ENCODE data around the gene CACNA2D3.

The CACNA2D3 gene

DNA sequence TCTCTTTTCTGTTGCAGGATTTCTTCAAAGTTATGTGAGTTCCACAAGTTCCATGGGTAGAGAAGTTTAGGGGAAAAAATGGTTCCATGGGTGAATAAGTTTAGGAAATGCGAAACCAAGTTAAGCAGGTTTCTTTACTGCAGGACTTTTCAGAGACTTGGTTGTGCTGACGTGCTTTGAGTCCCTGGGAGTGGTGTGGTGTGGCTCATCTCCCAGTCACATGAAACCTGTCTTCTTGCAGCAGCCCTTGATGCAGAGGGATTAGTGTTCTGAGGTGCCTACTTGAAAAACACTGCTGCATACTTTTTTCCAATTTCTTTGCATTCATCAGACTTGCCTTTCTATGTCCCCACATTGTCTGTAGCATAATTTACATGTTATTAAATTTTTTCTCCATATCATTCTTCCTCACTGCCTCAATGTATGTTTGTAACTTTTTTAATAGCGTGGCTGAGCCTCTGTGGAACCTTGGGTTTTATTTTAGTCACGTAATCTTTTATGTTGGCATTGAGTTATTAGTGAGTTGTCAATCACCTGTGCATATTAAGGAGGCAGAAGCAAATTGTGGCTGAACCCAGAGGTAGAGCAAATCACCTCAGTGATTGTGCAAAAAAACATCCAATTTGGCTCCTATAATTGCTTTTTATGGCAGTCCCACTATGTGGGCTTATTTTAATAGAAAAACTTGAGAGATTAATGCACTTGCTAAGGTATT is 115.6 kb downstream of the CACNA2D3 start:
- no peak for DNase-seq (ENCODE audit: low read depth, low spot score)
- H3K4me3 ChIP-seq, result no peak overlapping the region
- no peak overlapping the region for H3K27ac ChIP-seq
- TF ChIP-seq EZH2 (IDR thresholded peaks at IDR 0.05) (no peak), FOXP2 (optimal IDR thresholded peaks at IDR 0.05; ENCODE audit: control extremely low read depth, extremely low read length, insufficient read depth) (no peak), POLR2AphosphoS5 (IDR thresholded peaks at IDR 0.05; ENCODE audit: borderline replicate concordance, low read depth, low read length) (no peak)
- H3K9ac ChIP-seq (ENCODE audit: insufficient read length), result no peak overlapping the region
- no peaks in the 10 kb centered on the region for H3K36me3 ChIP-seq (ENCODE audit: insufficient read depth, low read length)
- no peaks in the 10 kb centered on the region for H3K9me3 ChIP-seq (ENCODE audit: low read depth, low read length)

DNA sequence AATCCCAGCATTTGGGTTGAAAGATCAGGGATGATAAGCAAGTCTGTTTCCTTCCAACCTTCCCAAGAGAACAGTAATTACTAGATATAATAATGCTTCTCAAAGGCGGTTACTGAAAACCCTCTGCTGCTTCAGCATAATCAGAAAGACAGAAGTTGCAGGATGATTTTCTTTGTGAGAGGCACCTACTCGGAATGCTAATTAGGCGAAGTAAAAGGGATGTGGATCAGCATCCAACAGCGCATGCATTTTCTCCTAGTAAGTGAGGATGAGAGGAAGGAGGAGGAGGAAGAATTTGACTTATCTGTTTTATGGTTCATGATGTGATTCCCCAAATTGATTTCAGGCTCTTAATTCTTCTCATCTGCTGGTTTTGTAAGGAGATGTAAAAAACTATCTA is 118.0 kb downstream of the CACNA2D3 start:
- H3K36me3 ChIP-seq (ENCODE audit: insufficient read depth, low read length), result no peaks in the 10 kb centered on the region
- DNase-seq (ENCODE audit: low read depth, low spot score), result no peak
- no peak overlapping the region for H3K4me3 ChIP-seq
- no peak overlapping the region for H3K27ac ChIP-seq
- TF ChIP-seq FOXP2 (optimal IDR thresholded peaks at IDR 0.05; ENCODE audit: control extremely low read depth, extremely low read length, insufficient read depth) (no peak), POLR2AphosphoS5 (IDR thresholded peaks at IDR 0.05; ENCODE audit: borderline replicate concordance, low read depth, low read length) (no peak), EZH2 (IDR thresholded peaks at IDR 0.05) (no peak)
- H3K9ac ChIP-seq (ENCODE audit: insufficient read length), result no peak overlapping the region
- no peaks in the 10 kb centered on the region for H3K9me3 ChIP-seq (ENCODE audit: low read depth, low read length)

DNA sequence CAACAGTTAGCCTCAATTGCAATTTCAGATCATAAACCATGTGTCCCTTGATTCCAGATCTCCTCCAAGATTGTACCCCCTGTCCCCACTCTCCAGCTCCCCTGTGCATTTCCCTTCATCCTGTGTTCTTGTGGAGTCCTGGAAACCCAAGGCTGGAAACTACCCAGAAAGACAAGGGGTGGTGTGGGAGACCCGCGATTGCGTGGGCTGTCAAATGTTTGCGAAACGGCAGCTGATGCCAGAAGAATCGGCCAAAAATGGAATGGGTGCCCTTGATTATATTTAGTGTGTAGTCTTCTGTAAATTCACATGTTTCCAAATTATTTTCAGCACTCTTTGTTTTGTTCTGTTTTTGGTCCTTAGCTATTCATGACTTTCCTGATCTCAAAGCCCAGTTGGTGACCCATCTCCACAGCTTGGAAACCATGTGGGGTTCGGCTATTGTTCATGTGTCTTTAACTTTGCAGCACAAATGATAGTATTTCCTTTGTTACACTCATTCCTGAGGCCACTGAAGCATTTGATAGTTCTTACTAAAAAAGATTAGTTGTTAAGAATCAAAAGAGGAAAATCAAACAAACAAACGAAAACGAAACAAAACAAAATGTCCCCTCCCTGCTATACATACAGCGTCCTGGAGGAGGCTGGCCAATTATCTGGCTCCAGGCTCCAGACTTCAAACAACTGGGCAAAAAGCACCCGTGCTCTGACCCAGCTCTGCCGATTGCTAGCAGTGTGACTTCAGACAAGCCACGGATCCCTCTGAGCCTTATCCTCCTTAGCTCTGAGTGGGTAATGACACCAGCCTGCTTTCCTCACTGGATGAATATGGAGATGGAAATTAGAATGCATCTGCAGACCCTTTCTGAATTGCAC is 120.9 kb downstream of the CACNA2D3 start:
- DNase-seq (ENCODE audit: low read depth, low spot score), result no peak
- Histone ChIP-seq H3K9me3 (ENCODE audit: low read depth, low read length) (no peaks in the 10 kb centered on the region), H3K36me3 (ENCODE audit: insufficient read depth, low read length) (no peaks in the 10 kb centered on the region), H3K9ac (ENCODE audit: insufficient read length) (no peak overlapping the region), H3K4me3 (no peak overlapping the region), H3K27ac (no peak overlapping the region)
- TF ChIP-seq POLR2AphosphoS5 (IDR thresholded peaks at IDR 0.05; ENCODE audit: borderline replicate concordance, low read depth, low read length) (no peak), EZH2 (IDR thresholded peaks at IDR 0.05) (no peak), FOXP2 (optimal IDR thresholded peaks at IDR 0.05; ENCODE audit: control extremely low read depth, extremely low read length, insufficient read depth) (no peak)

DNA sequence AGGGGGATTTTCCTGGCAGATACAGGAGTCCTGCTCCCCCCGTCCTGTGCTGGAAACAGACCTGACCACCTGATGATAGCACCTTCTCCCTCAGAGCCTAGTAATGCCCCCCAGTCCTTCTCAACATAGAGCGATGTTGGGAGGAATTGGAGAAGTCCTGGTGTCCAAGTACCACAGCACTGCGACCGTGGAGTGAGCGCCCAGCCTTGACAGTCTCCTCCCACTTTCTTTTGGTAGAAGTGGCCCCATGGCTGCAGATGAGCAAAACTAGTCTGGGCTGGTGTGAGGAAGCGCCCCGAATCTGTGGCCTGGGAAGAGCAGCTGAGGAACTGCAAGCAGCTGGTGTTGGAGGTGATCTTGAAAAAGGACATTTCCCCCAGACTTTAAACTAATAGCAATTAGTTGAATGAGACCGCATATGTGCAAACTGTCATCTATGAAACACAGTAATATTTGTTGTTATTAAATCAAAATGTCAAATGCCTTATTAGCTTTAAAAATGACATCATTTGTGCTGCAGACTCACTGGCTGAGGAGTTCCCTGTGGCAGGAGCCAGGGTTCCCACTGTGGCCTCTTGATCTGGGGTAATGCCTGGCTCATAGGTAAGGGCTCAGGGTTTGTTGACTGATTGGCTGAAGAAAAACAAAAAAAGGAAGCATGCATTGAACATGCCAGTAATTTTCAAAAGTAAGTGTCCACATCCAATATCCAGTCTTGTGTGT is 121.8 kb downstream of the CACNA2D3 start:
- Histone ChIP-seq H3K4me3 (no peak overlapping the region), H3K9ac (ENCODE audit: insufficient read length) (no peak overlapping the region), H3K36me3 (ENCODE audit: insufficient read depth, low read length) (no peaks in the 10 kb centered on the region), H3K27ac (no peak overlapping the region), H3K9me3 (ENCODE audit: low read depth, low read length) (no peaks in the 10 kb centered on the region)
- DNase-seq (ENCODE audit: low read depth, low spot score), result no peak
- TF ChIP-seq FOXP2 (optimal IDR thresholded peaks at IDR 0.05; ENCODE audit: control extremely low read depth, extremely low read length, insufficient read depth) (no peak), EZH2 (IDR thresholded peaks at IDR 0.05) (no peak), POLR2AphosphoS5 (IDR thresholded peaks at IDR 0.05; ENCODE audit: borderline replicate concordance, low read depth, low read length) (no peak)

DNA sequence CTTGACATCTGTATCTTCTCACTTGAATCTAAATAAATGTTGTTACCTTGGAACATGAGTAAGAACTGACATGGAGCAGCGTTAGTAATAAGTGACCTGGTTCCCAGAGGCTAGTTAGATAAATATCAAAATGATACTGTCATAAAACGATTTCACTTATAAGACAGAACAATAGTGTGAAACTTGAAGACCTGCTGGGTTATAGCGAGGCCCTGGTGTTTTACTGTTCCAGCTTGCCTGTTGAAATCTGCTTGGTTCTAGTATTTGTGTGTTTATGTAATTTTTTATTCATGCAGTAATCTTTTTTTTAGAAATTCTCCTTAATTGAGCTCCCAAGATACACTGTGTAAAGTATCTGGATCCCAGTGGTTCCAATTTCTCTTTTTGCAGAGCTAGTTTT is 129.4 kb downstream of the CACNA2D3 start:
- TF ChIP-seq FOXP2 (optimal IDR thresholded peaks at IDR 0.05; ENCODE audit: control extremely low read depth, extremely low read length, insufficient read depth) (no peak), POLR2AphosphoS5 (IDR thresholded peaks at IDR 0.05; ENCODE audit: borderline replicate concordance, low read depth, low read length) (no peak), EZH2 (IDR thresholded peaks at IDR 0.05) (no peak)
- no peak overlapping the region for H3K27ac ChIP-seq
- no peaks in the 10 kb centered on the region for H3K9me3 ChIP-seq (ENCODE audit: low read depth, low read length)
- no peak for DNase-seq (ENCODE audit: low read depth, low spot score)
- no peak overlapping the region for H3K4me3 ChIP-seq
- H3K36me3 ChIP-seq (ENCODE audit: insufficient read depth, low read length), result no peaks in the 10 kb centered on the region
- H3K9ac ChIP-seq (ENCODE audit: insufficient read length), result no peak overlapping the region

DNA sequence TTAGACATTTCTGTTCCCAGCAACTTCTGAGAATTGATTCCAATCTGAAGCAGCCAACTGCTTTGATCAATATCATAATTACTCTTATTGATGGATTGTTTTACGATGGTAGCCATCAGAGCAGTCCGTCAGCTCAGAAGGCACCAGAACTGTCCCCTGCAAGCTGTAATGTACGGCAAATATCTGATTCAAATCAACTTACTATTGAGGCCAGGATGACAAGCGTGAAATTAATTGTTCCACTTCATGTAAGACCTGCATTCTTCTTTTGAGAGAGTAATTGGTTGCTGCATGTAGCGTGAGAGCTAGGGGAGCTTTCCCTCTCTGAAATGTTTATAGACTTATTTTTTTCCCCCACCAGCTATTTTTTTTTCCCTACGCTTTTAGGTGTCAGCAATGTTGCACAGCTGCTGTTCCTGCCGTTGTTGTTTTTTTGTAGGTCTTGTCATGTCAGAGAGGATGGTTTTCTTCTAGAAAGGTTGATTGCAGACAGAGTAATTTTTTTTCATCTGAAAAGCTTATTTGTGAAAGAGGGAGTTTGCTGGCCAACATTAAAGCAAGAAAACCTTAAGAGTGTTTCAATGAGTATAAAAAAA is 134.9 kb downstream of the CACNA2D3 start:
- no peak overlapping the region for H3K27ac ChIP-seq
- no peak for TF ChIP-seq EZH2 (IDR thresholded peaks at IDR 0.05)
- no peak for TF ChIP-seq FOXP2 (optimal IDR thresholded peaks at IDR 0.05; ENCODE audit: control extremely low read depth, extremely low read length, insufficient read depth)
- TF ChIP-seq POLR2AphosphoS5 (IDR thresholded peaks at IDR 0.05; ENCODE audit: borderline replicate concordance, low read depth, low read length), result no peak

DNA sequence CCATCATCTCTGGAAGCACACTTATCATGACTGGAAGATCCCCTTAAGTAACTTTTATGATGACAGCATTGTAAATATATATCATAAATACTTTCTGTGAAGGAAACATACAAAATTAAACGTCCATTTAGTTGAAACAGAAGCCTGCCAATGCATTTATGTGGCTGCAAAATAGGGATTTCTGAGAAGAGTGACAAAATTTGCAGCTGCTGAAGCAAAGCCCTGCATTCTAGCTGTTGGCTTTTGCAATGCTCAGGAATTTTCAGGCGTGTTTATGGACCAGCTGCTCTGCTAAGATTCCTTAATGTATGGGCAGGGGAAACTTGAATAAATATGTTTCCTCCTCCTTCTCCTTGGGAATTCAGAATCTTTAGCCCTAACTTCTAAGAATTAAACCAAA is 137.3 kb downstream of the CACNA2D3 start:
- Histone ChIP-seq H3K9ac (ENCODE audit: insufficient read length) (no peak overlapping the region), H3K36me3 (ENCODE audit: insufficient read depth, low read length) (no peaks in the 10 kb centered on the region), H3K27ac (no peak overlapping the region), H3K4me3 (no peak overlapping the region), H3K9me3 (ENCODE audit: low read depth, low read length) (no peaks in the 10 kb centered on the region)
- DNase-seq (ENCODE audit: low read depth, low spot score), result no peak
- TF ChIP-seq FOXP2 (optimal IDR thresholded peaks at IDR 0.05; ENCODE audit: control extremely low read depth, extremely low read length, insufficient read depth), result no peak
- no peak for TF ChIP-seq POLR2AphosphoS5 (IDR thresholded peaks at IDR 0.05; ENCODE audit: borderline replicate concordance, low read depth, low read length)
- no peak for TF ChIP-seq EZH2 (IDR thresholded peaks at IDR 0.05)

More for the DNA sequence above, 134.9 kb downstream of the CACNA2D3 start:
- no peaks in the 10 kb centered on the region for H3K36me3 ChIP-seq (ENCODE audit: insufficient read depth, low read length)
- no peak for DNase-seq (ENCODE audit: low read depth, low spot score)
- H3K9me3 ChIP-seq (ENCODE audit: low read depth, low read length), result no peaks in the 10 kb centered on the region
- no peak overlapping the region for H3K4me3 ChIP-seq
- no peak overlapping the region for H3K9ac ChIP-seq (ENCODE audit: insufficient read length)
